CD4-positive, alpha-beta T cell treated with Interleukin-4 for 4 hours (primary cell): ENCODE measurements around the gene PDXK.

Experiments
- DNase-seq: peaks from one replicate; pipeline ENCODE4 v3.0.0-alpha.2; 2020

Gene PDXK

DNA sequence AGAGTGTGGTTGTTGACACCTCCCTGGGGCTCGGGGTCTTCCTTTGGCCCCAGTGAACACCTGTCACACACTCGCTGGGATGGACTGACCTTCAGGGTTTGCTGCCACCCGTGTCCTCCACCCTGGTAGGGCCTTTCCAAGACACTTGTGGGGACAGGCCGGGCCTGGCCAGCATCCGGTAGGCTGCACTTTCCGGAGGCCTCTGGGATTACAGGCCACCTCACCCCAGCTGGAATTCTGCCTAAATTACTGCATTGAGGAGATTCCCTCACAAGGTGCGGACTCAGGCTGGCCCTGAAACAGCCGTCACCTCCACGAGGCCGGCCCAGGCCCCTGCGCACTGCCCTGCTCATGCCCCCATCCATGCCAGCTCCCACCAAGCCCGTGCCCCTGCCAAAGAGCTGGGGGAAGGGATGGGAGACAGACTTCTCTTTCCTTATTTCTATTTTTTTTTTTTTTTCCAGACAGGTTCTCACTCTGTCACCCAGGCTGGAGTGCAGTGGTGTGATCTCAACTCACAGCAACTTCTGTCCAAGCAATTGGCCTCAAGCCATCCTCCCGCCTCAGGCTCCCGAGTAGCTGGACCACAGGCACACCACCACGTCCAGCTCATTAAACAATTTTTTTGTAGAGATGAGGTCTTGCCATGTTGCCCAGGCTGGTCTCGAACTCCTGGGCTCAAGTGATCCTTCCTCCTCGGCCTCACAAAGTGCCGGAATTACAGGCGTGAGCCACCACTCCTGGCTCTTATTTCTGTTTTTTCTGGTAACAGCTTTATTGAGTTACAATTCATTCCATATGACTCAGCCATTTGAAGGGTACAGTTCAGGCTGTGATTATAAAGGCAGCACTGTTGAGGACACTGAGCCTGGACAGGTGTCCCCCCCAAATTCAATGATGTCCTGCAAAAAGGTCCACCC, 45.9 kb downstream of the PDXK start:
- no peak for DNase-seq

DNA sequence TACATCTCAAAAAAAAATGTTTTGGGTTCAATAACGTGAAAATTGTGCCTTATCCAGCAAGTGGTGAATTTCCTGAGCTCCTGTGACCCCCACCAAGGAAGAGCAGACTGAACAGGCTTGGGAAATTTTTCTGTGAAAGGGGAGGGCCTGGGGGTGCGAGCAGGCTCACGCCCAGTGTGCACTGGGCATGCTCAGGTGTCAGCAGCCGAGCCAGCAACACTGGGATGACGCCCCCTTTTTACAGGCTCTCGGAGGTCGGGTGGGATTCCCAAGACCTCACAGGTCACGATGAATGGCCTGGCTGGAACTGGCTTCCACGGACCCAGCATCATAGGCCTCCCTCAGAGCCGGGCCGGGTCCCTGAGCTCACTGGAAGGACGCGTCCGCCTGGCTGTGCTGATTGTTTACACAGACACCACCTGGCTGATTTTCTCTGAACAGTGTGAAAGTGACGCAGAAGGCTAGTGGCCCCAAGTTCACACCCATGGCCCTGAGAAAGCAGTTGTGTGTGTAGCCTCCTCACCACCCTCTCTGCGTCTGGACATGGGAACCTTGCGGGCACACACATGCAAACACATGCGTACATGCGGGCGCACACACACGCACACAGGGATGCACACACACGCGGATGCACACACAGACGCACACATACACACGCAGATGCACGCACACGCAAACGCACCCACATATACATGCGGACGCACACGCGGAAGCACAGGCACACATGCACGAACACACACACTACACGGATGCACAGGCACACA, 48.0 kb downstream of the PDXK start:
- DNase-seq, result no peak

DNA sequence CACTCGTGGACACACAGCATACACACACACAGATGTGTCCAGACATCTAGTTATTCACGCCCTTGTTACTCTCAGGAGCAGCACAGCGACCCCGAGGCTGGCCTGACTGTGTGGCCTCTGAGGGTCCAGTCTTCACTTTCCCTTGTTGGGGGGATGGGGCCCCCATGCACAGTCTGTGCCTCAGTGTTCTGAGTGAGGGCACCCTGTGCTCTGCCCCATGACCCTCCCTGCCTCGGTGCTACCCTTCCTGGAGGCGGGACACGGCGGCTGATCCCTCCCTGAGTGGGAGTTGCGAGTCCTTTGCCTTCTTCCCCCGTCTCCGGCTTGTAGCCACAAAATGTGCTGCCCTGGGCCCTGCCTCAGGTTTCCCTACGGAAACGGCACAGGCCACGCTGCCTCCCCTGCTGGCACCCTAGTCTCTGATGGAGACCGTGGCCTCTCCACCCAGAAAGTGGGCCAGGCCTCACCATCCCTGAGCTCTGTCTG, 48.6 kb downstream of the PDXK start:
- DNase-seq, result no peak

DNA sequence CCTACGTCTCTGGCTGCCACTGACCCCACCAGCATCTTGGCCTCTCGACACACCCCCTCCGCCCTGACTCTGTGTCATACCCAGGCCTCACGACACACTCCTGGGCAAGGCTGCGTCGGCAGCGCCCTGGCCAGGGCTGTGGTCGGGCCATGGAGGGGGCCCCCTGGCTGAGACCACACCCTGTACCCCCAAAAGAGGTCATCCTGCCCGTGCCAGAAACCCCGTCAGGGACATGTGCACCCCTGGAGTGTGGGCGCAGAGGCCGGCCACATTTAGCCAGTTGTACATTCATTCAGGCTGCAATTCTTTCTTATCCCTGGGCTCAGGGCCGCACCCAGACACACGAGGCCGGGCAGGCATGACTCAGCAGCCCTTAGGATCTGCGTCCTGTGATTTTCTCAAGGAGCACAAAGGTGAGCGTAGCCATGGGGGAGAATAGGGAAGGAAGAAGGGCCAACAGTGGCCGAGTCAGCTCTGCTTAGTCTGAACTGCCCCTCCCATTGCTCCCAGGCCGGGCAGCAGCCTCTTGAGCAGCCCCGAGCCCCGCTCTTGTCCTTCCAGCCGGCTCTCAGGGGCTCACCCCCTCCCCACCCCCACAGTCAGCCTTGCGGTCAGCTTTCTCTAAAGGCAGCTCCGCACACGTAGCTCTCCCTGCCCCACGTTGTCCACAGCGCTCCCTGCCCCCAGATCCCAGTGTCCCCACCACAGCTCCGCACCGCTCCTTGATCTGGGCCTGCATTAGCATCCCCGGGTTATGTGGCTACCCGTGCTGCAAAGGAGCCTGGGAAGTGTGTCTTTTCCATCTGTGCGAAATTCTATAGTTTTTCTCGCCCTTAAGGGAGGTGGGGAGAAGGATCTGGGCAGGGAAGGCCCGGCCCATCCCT, 49.3 kb downstream of the PDXK start:
- DNase-seq, result no peak

DNA sequence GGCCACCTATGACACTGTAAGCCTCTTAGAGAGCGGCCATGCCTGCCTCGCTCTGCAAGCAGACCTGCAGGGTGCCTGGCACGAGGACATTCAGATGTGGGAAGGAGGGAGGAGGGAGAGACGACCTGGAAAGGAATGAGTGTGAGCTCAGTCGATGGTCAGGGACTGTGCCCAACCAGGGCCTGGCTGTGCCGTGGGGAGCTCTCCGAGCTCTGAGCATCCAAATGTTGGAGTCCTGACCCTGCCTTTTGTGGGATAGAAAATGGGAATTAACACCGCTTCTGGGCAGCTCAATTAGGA, 49.9 kb downstream of the PDXK start:
- DNase-seq, result no peak

DNA sequence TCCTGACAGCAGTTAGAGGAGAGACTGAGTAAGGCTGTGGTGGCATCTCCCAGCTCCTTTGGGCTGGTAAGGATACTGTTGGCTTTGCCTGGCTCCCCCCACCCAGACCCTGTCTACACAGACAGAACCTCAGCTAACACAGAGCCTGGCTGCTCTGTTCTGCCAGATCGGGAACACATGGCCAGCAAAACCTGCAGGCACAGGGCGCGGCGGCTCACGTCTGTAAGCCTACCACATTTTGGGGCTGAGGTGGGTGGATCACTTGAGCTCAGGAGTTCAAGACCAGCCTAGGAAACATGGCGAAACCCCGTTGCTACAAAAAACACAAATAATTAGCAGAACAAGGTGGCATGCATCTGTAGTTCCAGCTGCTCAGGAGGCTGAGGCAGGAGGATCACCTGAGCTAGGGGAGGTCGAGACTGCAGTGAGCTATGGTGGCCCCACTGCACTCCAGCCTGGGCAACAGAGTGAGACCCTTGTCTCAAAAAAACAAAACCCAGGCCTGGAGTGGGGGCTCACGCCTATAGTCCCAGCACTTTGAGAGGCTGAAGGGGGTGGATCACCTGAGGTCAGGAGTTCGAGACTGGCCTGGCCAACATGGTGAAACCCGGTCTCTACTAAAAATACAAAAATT, 50.5 kb downstream of the PDXK start:
- DNase-seq, result no peak

DNA sequence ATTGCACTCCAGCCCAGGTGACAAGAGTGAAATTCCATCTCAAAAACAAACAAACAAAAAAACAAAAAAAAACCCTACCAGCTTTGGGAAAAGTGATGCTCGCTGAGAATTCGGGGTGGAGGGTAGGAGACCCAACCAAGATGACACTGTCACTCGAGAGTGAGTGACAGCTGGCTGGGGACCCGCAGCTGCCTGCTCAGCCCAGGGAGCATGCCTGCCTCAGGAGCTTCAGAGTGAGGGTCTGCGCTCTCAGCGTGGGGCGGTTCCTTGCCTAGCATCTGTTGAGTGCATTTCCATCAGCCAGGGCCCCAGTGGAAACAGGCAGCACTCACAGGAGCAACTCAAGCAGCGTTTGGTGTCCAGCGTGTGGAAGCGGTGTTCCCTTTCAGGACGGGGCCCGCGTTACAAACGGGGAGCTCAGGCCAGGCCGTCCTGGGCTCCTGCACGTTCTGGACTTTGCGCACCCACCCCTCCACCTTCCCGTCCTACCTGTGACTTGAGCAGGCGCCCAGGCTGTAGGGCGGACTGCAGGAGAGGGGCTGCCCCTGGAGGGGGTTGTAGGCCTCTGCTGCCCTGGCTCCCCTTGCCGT, 51.2 kb downstream of the PDXK start:
- no peak for DNase-seq

DNA sequence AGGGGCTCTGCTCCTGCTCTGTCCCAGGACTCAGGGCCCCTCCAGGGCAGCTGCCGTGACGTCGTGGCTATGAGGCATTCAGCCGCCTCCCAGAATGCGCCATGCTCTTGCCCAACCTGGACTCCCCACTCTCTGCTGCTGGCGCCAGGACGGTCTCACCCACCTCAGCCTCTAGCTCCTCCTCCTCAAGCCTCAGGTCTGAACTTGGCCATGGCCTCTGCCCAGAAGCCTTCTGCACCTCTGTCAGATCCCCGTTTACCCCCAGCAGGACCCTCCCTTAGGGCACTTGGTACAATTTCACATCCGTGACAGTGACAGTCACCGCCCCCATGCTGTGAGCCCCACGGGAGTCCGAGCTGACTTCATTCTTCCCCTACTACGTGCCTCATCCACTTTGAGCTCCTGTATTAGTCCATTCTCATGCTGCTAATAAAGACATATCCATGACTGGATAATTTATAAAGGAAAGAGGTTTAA, 52.3 kb downstream of the PDXK start:
- DNase-seq, result no peak

DNA sequence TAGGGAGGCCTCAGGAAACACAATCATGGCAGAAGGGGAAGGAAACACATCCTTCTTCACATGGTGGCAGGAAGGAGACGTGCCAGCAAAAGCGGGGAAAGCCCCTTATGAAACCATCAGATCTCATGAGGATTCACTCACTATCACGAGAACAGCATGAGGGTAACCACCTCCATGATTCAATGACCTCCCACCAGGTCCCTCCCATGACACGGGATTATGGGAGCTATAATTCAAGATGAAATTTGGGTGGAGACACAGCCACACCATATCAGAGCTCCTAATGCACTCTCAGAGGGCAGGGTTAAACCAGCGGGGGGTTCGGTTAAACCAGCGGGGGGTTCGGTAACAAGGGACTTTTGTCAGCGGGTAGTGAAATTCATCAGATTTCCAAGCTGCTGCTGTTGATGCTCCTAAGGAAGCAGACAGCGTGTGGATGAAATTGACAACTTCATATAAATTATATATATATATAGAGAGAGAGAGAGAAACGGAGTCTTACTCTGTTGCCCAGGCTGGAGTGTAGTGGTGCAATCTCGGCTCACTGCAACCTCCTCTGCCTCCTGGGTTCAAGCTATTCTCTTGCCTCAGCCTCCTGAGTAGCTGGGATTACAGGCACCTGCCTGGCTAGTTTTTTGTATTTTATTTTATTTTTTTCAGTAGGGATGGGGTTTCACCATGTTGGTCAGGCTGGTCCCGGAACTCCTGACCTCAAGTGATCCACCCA, 52.9 kb downstream of the PDXK start:
- no peak for DNase-seq

DNA sequence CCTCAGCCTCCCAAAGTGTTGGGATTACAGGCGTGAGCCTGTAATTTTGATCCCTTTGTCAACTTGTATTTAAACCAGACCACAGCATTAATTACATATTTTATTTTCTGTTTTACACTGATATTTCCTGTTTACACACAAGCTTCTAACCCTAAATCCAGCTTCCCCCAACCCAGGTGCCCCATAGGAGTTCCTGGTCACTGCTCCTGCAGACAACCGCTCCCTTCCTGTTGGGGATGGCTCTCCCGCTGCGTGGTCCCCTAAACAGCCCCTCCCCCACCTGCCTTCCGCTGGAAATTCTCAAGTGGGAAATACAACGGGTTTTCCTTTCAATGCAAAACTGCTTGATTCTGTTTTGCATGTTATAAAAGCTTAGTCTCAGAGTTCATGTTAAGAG, 53.5 kb downstream of the PDXK start:
- DNase-seq, result no peak

DNA sequence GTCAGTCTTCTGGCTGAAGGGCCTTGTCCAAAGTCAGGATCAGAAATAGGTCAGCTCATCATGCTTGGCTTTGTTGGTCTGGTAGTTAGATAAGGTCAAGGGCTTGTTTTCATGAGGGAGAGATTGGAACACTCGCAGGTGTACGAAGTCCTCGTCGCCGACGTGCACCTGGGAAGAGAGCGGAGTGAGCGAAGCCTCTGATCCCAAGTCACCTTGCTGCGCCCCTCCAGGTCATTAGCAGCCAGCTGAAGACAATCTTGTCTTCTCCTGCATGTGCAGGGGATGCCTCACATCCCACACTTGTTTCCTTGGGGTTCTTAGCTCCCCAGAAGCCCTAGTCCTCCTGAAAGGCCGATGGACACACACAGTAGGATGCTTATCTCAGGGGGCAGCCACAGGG, 55.2 kb downstream of the PDXK start:
- DNase-seq, result no peak

DNA sequence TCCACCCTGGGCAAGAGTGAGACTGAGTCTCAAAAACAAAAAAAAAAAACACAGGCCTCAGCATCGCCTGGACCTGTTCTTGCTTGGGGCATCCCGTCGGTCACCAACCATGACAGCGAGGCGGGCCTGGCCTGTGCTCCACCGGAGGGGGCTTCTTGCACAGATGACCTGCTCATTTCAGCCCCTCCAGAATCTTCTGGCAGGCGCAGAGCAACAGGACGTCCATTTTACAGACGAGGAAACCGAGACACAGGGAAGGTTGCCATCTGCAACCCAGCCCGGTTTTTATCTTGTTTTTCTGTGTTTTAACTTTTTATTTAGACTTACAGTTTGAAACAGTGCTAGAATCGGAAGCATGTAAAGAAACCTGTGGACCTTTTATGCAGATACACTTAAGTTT, 56.3 kb downstream of the PDXK start:
- DNase-seq, result no peak

DNA sequence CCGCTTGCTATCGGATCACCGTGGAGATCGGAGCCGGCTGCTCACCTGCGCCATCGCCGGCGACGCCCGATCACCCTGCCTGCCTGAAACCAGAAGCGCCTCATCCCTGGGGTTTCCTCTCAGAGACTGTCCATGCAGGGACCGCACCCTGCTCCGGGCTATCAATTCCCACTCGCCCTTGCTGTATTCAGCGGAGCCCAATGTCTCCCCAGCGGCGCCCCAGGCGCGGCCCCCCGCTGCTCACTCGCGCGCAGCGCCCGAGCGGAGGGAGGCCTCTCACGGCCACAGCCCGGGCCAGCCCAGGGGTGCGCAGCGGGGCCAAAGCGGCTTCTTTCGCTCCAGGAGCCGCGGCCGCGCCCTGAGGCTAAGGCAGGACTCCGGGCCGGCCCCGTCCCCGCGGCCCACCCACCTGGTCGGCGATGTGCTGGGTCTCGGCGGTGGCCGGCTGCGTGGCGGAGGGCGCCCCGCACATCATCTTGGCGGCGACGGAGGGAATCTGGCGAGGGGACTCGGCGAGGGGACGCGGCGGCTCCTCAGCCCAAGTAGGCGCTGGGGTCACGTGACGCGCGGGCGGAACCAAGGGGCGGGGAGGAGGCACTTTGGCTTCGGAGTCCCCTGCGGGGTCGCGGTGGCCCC, 57.0 kb downstream of the PDXK start, which contains the start of gene CSTB:
Gene CSTB (minus strand): TSS at position 514 of the 636 bp plus-strand sequence. CDS start 39 bp downstream, at position 475.
- peak; percentile 81 for DNase-seq

DNA sequence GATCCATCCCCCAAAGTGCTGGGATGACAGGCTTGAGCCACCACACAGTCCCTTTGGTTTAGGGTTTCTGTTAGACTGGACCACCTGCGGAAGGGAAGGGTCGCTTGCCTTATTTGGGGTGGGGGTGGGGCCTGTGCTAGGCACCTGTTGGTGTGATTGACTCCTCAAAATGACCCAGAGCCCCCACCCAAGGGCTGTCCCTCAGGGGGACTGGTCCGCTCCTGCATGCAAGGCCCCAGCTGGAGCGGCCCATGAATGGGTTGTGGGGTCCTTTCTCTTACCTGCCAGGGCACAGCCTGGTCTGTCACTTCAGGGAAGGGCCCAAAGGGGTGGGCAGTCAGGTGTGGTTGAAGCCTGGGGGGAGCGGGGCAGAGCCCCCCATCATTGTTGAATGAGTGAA, 59.0 kb downstream of the PDXK start:
- DNase-seq, result no peak

DNA sequence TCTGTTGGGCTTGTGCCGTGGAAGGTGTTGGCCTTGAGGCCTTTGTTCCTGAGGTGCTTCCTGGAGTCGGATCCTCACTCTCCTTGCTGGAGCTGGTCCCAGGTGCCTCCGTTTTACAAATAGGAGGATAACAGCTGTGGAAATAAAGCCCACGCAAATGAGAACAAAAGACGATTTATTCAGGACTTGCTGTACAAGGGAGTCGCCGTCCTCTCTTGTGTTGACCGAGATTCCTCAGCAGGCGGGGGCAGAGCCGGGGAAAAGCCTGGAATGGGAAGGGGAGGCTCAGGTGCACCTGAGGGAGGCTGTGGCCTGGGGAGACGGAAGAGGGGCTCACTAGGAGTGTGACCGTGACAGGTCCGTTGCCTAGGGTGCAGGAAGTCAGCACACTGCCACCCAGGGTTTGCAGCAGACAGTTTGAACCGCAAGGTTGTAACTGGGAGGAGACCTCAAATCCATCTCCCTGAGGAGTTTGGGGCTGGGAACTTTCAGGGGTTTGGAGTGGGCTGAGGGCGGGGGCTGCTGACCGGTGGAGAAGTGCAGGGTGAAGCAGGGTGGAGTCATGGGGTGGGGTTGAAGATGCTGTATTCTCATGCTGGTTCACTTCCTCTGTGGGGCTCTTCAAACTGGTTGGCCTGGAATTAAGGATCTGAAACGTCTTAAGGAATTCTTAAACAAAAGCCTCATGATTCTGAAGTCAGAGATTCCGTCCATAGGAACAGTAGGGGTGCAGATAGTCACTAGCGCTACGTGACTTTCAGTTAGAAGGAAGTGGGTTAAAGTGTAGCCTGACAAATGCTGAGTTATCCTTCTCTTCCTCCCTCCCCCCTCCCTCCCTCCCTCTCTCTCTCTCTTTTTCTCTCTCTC, 59.8 kb downstream of the PDXK start:
- peak; percentile 17 for DNase-seq

DNA sequence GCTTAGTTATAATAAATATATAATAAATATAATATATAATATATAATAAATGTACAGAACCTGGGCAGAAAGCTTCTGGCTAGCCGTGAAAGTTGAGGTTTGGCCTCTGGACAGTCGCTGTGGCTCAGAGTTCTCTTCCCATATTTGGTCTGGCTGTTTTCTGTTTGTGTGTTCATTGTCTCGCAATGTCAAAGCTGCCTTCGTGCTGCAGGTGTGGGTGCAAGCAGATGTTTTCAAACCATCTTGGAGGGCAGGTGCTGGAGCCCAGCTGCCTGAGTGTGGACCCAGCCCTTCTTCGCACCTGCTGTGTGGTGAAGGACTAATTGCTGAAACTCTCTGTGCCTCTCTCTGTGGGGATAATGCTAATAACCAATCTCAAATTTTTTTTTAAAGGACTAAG, 60.7 kb downstream of the PDXK start:
- DNase-seq, result no peak

DNA sequence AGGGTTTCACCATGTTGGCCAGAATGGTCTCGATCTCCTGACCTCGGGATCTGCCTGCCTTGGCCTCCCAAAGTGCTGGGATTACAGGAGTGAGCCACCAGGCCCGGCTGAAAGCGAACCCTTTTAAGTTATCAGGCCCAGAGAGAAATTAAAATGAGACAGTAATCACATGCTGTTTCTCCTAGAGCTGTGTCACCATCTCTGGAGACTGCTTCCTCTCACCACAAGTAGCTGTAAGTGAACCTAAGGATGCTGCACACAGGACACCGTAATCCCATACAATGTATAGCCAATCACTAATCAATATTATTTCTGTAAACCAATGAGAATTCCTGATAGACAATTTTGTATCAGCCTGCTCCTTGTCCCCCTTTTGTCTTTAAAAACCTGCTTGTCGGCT, 62.9 kb downstream of the PDXK start:
- no peak for DNase-seq

DNA sequence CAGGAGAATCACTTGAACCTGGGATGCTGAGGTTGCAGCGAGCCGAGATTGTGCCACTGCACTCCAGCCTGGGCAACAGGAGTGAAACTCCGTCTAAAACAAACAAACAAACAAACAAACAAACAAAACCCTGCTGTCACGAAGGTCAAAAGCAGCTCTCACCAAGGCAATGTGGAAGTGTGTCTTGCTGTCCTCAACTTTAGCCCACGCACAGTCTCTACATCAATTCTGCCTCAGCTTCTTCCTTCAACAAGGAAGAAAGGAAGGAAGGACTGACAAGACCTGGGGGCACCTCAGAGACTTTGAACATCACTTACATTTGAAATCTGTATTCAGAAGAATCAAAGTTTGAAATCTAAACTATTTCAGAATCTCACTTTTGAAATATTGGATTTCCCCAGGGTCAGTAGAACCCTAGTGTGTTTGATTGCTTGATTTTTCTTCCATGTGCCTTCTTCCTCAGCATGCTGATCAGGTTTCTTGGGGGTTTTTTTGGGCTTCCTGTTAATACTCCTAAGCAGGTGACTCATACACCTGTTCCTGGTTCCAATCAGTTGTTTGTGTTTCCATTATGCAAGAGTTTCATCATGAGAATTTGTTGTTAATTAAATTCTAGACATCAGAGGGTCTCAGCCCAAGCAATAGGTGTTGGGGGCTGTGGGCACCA, 63.6 kb downstream of the PDXK start:
- no peak for DNase-seq

DNA sequence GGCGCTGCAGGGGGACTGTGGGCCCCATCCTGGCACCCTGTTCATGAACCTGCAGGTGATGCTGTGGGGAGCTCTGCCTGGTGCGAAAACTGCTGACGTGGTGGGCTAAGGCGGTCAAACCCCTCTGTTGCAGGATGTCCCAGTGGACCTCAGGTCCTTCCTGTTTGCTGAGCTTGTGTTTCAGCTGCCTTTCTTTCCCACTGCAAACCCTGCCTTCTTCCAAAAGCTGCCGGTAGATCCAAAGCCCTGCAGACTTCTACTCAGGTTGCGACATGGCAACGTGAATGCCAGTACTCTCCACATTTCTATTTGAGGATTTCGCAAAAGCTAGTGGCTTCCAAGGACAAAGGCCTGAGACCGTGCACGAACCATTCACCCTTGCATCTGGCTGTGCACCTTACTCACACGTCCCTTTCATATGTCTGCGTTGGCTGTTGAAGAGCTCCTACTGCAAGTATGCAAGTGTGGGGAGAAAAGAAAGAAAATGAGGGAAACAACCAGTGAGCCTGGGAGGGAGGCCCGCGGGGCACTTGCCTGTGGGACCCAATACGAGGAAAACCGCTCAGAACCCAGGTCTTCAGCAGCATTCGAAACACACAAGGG, 64.3 kb downstream of the PDXK start:
- no peak for DNase-seq
